Keratinocyte (primary cell): ENCODE data around the gene ZBTB20. TPM values are rescaled to one million over a fixed set of nuclear protein-coding genes. Genes with fewer than 3 reads are reported as not detected.

Source experiments
- DNase-seq: peaks from one replicate; pipeline ENCODE4 v3.0.0-alpha.2; 2011; ENCODE audit warnings: low read depth, missing footprints, low spot score
- FAIRE-seq: peaks from 2 replicates; lab custom pipeline; 2011; peaks lifted over from hg19 to GRCh38; lab: Jason Lieb, UNC
- H2AFZ ChIP-seq: 2 replicates; pipeline ENCODE4 v1.6.0; 2012; ENCODE audit warnings: low read length, control low read depth, inconsistent platforms; ENCODE audit not compliant: control insufficient read depth
- H3K27ac ChIP-seq: 2 replicates; pipeline ENCODE4 v1.5.1; 2011; ENCODE audit warnings: low read length; ENCODE audit not compliant: control insufficient read depth, insufficient read depth
- H3K27me3 ChIP-seq: 3 replicates; pipeline ENCODE4 v1.6.0; 2011; ENCODE audit warnings: low read length; ENCODE audit not compliant: control insufficient read depth, insufficient read depth; ENCODE audit errors: extremely low read depth
- H3K36me3 ChIP-seq, 2 experiments: 2 replicates in 1 of 2; 3 replicates in 1 of 2; pipeline ENCODE4 v1.5.1; 2011; ENCODE audit warnings: low read length in 2 of 2, mild to moderate bottlenecking in 1 of 2; ENCODE audit not compliant: control insufficient read depth in 2 of 2, insufficient read depth in 2 of 2; ENCODE audit errors: extremely low read depth in 1 of 2
- H3K4me1 ChIP-seq: 3 replicates; pipeline ENCODE4 v1.5.1; 2011; ENCODE audit warnings: low read length; ENCODE audit not compliant: control insufficient read depth, insufficient read depth; ENCODE audit errors: extremely low read depth
- H3K4me2 ChIP-seq: 3 replicates; pipeline ENCODE4 v1.6.0; 2011; ENCODE audit warnings: low read depth, low read length; ENCODE audit not compliant: control insufficient read depth, insufficient read depth; ENCODE audit errors: extremely low read depth
- H3K4me3 ChIP-seq, 3 experiments: fragments of 200-600 bp in 1 of 3; sonication (generic) in 1 of 3; 2 replicates in 2 of 3; 3 replicates in 1 of 3; pipeline ENCODE4 v1.5.1; 2011 to 2016; ENCODE audit warnings: low read length in 3 of 3, mild to moderate bottlenecking in 3 of 3, control low read depth in 2 of 3, inconsistent platforms in 1 of 3, low read depth in 1 of 3, mixed read lengths in 1 of 3, mixed run types in 1 of 3, moderate library complexity in 1 of 3; ENCODE audit not compliant: control insufficient read depth in 2 of 3, insufficient read depth in 2 of 3; ENCODE audit errors: extremely low read depth in 1 of 3
- H3K79me2 ChIP-seq: 2 replicates; pipeline ENCODE4 v1.6.0; 2012; ENCODE audit warnings: low read length; ENCODE audit not compliant: control insufficient read depth, insufficient read depth
- H3K9ac ChIP-seq: 3 replicates; pipeline ENCODE4 v1.6.0; 2011; ENCODE audit warnings: low read length; ENCODE audit not compliant: control insufficient read depth, insufficient read depth; ENCODE audit errors: extremely low read depth
- H3K9me1 ChIP-seq: 3 replicates; pipeline ENCODE4 v1.6.0; 2011; ENCODE audit warnings: low read length; ENCODE audit not compliant: control insufficient read depth, insufficient read depth; ENCODE audit errors: extremely low read depth
- H3K9me3 ChIP-seq: 2 replicates; pipeline ENCODE4 v1.5.1; 2012; ENCODE audit warnings: low read depth, low read length; ENCODE audit not compliant: control insufficient read depth
- H4K20me1 ChIP-seq: 3 replicates; pipeline ENCODE4 v1.6.0; 2011; ENCODE audit warnings: low read length; ENCODE audit not compliant: control insufficient read depth, insufficient read depth; ENCODE audit errors: extremely low read depth
- EZH2 ChIP-seq: IDR thresholded peaks from one replicate; pipeline ENCODE4 v1.6.1; 2012; ENCODE audit warnings: inconsistent platforms, mild to moderate bottlenecking, low read length, moderate library complexity
- dilution Hi-C: fragments of 300-500 bp; cut with MboI; formaldehyde crosslinking; loops from one replicate; pipeline ENCODE4 v1.7.0; 2020; ENCODE audit warnings: low sequenced_read_pairs; ENCODE audit not compliant: extremely low pct_ligation_motif_present
- polyA plus RNA-seq, 5 experiments: library from polyadenylated mRNA; depleted of rRNA in 3 of 5; stranded (reverse) in 3 of 5; stranded (forward) in 1 of 5; unstranded in 1 of 5; fragments of >200 nt; gene quantifications; 1 replicate in 1 of 5; 2 replicates in 3 of 5; 3 replicates in 1 of 5; pipeline versions ENCODE4 v1.2.1 to v1.2.3, GENCODE V29; 2011 to 2012; ENCODE audit warnings: missing spikeins in 2 of 5, low read depth in 1 of 5, low replicate concordance in 1 of 5
- TF ChIP-seq, protein P1 (sequence below), 3 experiments: IDR thresholded peaks in 1 of 3; conservative IDR thresholded peaks in 1 of 3; optimal IDR thresholded peaks in 1 of 3; 2 replicates in 2 of 3; 3 replicates in 1 of 3; pipeline versions ENCODE3 to v1.5.1; 2011; ENCODE audit warnings: low read length in 3 of 3, mild to moderate bottlenecking in 3 of 3, moderate library complexity in 2 of 3, control low read depth in 1 of 3, inconsistent platforms in 1 of 3; ENCODE audit not compliant: insufficient read depth in 2 of 3; ENCODE audit errors: extremely low read depth in 1 of 3

The ZBTB20 gene
- polyA plus RNA-seq, 1 donor (not counting 4 experiments of a cell fraction or from before 2014, with no cell fraction given), result 0.52 TPM

DNA sequence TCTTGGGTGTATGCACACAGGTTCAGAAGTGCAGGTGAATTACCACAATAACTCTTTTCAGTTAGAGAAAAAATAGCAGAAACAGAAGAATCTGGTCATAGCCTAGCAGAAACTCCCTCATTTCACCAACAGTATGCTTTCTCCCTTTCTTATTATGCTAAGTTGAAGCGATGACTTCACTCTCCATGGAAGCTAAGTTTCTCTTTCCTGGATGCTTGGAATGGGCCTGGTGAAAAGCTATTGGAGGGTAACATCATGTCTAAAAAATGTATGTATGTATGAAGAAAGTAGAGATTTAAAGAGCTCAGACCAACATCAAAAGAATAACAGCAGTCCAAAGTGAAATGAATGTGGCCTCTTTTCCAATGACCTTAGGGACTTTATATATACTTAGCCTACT is 707.8 kb downstream of the ZBTB20 start:
- H3K9me1 ChIP-seq, result no peaks in the 10 kb centered on the region
- no peak overlapping the region for H3K4me3 ChIP-seq
- no peaks in the 10 kb centered on the region for H4K20me1 ChIP-seq
- H3K27me3 ChIP-seq, result no peaks in the 10 kb centered on the region
- H3K79me2 ChIP-seq, result no peaks in the 10 kb centered on the region
- H3K4me1 ChIP-seq, result no peaks in the 10 kb centered on the region
- no peak overlapping the region for H2AFZ ChIP-seq
- TF ChIP-seq EZH2, result no peak
- TF ChIP-seq, protein P1, sequence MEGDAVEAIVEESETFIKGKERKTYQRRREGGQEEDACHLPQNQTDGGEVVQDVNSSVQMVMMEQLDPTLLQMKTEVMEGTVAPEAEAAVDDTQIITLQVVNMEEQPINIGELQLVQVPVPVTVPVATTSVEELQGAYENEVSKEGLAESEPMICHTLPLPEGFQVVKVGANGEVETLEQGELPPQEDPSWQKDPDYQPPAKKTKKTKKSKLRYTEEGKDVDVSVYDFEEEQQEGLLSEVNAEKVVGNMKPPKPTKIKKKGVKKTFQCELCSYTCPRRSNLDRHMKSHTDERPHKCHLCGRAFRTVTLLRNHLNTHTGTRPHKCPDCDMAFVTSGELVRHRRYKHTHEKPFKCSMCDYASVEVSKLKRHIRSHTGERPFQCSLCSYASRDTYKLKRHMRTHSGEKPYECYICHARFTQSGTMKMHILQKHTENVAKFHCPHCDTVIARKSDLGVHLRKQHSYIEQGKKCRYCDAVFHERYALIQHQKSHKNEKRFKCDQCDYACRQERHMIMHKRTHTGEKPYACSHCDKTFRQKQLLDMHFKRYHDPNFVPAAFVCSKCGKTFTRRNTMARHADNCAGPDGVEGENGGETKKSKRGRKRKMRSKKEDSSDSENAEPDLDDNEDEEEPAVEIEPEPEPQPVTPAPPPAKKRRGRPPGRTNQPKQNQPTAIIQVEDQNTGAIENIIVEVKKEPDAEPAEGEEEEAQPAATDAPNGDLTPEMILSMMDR (optimal IDR thresholded peaks at IDR 0.05 in 1 of 3, IDR thresholded peaks at IDR 0.05 in 1 of 3, conservative IDR thresholded peaks at IDR 0.05 in 1 of 3; ENCODE audit: extremely low read depth in 1 of 3, insufficient read depth in 2 of 3, low read length in 3 of 3), result no peak
- dilution Hi-C loops, result no loop called here
- FAIRE-seq (no peak), DNase-seq (no peak)
- H3K9ac ChIP-seq, result no peak overlapping the region
- no peaks in the 10 kb centered on the region for H3K36me3 ChIP-seq
- no peaks in the 10 kb centered on the region for H3K9me3 ChIP-seq
- H3K27ac ChIP-seq, result no peak overlapping the region
- no peak overlapping the region for H3K4me2 ChIP-seq

GRCh38 chr3:114437897-114438296 is 709.2 kb downstream of the ZBTB20 start:
- Histone ChIP-seq H3K4me1 (no peaks in the 10 kb centered on the region), H3K9me1 (no peaks in the 10 kb centered on the region), H3K4me3 (no peak overlapping the region), H3K79me2 (no peaks in the 10 kb centered on the region), H2AFZ (no peak overlapping the region), H3K36me3 (no peaks in the 10 kb centered on the region), H3K27ac (no peak overlapping the region), H3K4me2 (no peak overlapping the region), H3K9me3 (no peaks in the 10 kb centered on the region), H4K20me1 (no peaks in the 10 kb centered on the region), H3K27me3 (no peaks in the 10 kb centered on the region), H3K9ac (no peak overlapping the region)
- DNase-seq, result no peak
- FAIRE-seq, result no peak
- no peak for TF ChIP-seq EZH2
- TF ChIP-seq, protein P1 (optimal IDR thresholded peaks at IDR 0.05 in 1 of 3, IDR thresholded peaks at IDR 0.05 in 1 of 3, conservative IDR thresholded peaks at IDR 0.05 in 1 of 3; ENCODE audit: extremely low read depth in 1 of 3, insufficient read depth in 2 of 3, low read length in 3 of 3), result no peak
- dilution Hi-C loops, result no loop called here
